PFSK-1 (cell line): Measurements from ENCODE around the gene GPATCH8.

ENCODE experiments used
- POLR2AphosphoS5 ChIP-seq: IDR thresholded peaks from 2 replicates; pipeline ENCODE4 v1.6.1; 2012; ENCODE audit warnings: low read depth, mild to moderate bottlenecking, control low read depth, low read length, moderate library complexity
- TF ChIP-seq, protein P1 (sequence below), 2 experiments: IDR thresholded peaks; 2 replicates each; pipeline versions ENCODE4 v1.6.1 to v1.8.0; 2011 to 2012; ENCODE audit warnings: low read depth in 2 of 2, low read length in 2 of 2, control low read depth in 1 of 2, inconsistent platforms in 1 of 2, mild to moderate bottlenecking in 1 of 2, moderate library complexity in 1 of 2; ENCODE audit not compliant: insufficient read depth in 1 of 2

DNA sequence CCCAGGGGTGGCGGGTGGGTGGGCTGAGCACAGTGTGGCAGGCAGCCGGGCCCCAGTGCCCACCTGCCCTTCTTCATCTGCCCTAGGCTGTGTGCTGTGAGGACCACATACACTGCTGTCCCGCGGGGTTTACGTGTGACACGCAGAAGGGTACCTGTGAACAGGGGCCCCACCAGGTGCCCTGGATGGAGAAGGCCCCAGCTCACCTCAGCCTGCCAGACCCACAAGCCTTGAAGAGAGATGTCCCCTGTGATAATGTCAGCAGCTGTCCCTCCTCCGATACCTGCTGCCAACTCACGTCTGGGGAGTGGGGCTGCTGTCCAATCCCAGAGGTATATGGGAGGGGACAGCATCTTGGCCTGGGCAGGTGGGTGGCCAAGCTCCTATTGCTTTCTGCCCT is 151.7 kb downstream of the GPATCH8 start:
- no peak for TF ChIP-seq POLR2AphosphoS5
- TF ChIP-seq, protein P1, sequence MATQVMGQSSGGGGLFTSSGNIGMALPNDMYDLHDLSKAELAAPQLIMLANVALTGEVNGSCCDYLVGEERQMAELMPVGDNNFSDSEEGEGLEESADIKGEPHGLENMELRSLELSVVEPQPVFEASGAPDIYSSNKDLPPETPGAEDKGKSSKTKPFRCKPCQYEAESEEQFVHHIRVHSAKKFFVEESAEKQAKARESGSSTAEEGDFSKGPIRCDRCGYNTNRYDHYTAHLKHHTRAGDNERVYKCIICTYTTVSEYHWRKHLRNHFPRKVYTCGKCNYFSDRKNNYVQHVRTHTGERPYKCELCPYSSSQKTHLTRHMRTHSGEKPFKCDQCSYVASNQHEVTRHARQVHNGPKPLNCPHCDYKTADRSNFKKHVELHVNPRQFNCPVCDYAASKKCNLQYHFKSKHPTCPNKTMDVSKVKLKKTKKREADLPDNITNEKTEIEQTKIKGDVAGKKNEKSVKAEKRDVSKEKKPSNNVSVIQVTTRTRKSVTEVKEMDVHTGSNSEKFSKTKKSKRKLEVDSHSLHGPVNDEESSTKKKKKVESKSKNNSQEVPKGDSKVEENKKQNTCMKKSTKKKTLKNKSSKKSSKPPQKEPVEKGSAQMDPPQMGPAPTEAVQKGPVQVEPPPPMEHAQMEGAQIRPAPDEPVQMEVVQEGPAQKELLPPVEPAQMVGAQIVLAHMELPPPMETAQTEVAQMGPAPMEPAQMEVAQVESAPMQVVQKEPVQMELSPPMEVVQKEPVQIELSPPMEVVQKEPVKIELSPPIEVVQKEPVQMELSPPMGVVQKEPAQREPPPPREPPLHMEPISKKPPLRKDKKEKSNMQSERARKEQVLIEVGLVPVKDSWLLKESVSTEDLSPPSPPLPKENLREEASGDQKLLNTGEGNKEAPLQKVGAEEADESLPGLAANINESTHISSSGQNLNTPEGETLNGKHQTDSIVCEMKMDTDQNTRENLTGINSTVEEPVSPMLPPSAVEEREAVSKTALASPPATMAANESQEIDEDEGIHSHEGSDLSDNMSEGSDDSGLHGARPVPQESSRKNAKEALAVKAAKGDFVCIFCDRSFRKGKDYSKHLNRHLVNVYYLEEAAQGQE (IDR thresholded peaks at IDR 0.05; ENCODE audit: insufficient read depth in 1 of 2, low read depth in 2 of 2, low read length in 2 of 2), result no peak
